Esophagus (tissue), 2 donors: ENCODE measurements around the gene CCNDBP1. TPM values are rescaled to one million over a fixed set of nuclear protein-coding genes. Genes with fewer than 3 reads are reported as not detected.
"Not testable (repeated sequence)": the region's sequence is repeated elsewhere in the genome, so short reads cannot be mapped to it uniquely, and the experiment has no call there.

Experiments
- H3K27ac ChIP-seq, 2 donors: one replicate each; pipeline ENCODE4 v1.5.1; 2013; ENCODE audit warnings: low read depth in 2 of 2, mild to moderate bottlenecking in 2 of 2, inconsistent platforms in 1 of 2, low read length in 1 of 2, moderate library complexity in 1 of 2
- H3K27me3 ChIP-seq, 2 donors: one replicate each; pipeline ENCODE4 v1.6.1; 2013; ENCODE audit warnings: low read length in 2 of 2, control low read depth in 1 of 2, mild to moderate bottlenecking in 1 of 2; ENCODE audit not compliant: insufficient read depth in 2 of 2, control insufficient read depth in 1 of 2
- H3K36me3 ChIP-seq, 2 donors: one replicate each; pipeline ENCODE4 v1.6.1; 2013; ENCODE audit warnings: low read length in 1 of 2; ENCODE audit not compliant: control insufficient read depth in 2 of 2, insufficient read depth in 2 of 2
- H3K4me1 ChIP-seq, 2 donors: one replicate each; pipeline ENCODE4 v1.6.1; 2013; ENCODE audit warnings: low read length in 1 of 2; ENCODE audit not compliant: control insufficient read depth in 2 of 2, insufficient read depth in 2 of 2
- H3K4me3 ChIP-seq, 2 donors: one replicate each; pipeline ENCODE4 v1.5.1; 2013; ENCODE audit warnings: low read length in 2 of 2, mild to moderate bottlenecking in 2 of 2, low read depth in 1 of 2, moderate library complexity in 1 of 2
- H3K9me3 ChIP-seq, 2 donors: one replicate each; pipeline ENCODE4 v1.6.1; 2013; ENCODE audit warnings: mild to moderate bottlenecking in 2 of 2, low read depth in 1 of 2, low read length in 1 of 2, moderate library complexity in 1 of 2; ENCODE audit not compliant: control insufficient read depth in 2 of 2, insufficient read depth in 1 of 2
- WGBS, 2 donors: extraction: QIAGEN DNeasy Blood & Tissue Kit; methylation state at CpG; one replicate each; pipeline ENCODE4 v1.1.7; 2013; 5-methylcytosine and 5-hydroxymethylcytosine counted together
- polyA plus RNA-seq, 2 donors: library from polyadenylated mRNA; stranded (reverse); fragments of 200-250 nt; gene quantifications; one replicate each; pipeline ENCODE4 v1.2.3, GENCODE V29; 2013
- donor health status: healthy with polysubstance abuse.
- donor health status: Bipolar disorder and iron deficiency.

Gene CCNDBP1
- polyA plus RNA-seq, 2 donors: 48.0 to 57.4 TPM

GRCh38 chr15:43168192-43169107, 16.8 kb upstream of the CCNDBP1 start:
- H3K27ac ChIP-seq: peak overlapping the region; percentile 9 to 41
- H3K27me3 ChIP-seq: no peaks in the 10 kb centered on the region
- H3K4me3 ChIP-seq: no peak overlapping the region
- WGBS, 2 donors: 38 to 71% methylated on average over 2 of the region's 2 CpGs
- H3K4me1 ChIP-seq: peaks cover 0 to 9% of the 10 kb centered on the region in 2 donors
- no peaks in the 10 kb centered on the region for H3K9me3 ChIP-seq
- H3K36me3 ChIP-seq: peaks cover 4 to 7% of the 10 kb centered on the region in 2 donors

DNA sequence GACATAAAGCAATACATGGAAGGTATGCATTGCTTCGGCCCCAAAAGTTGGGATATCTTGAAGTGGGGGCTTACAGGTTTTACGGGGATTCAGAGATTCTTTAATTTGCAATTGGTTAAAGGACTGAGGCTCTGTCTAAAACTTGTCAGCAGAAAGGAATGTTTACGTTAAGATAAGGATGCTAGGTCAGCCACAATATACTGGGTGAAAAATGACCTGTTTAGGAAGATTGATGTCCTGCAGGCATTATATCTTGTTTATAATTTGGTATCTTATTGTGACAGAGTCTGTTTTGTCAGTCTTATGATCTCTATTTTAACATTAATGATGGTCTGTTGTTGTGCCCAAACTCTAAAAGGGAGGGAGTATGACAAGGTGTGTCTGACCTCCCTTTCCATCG, 15.3 kb upstream of the CCNDBP1 start:
- no peak overlapping the region for H3K27ac ChIP-seq
- WGBS, 2 donors: 90 to 91% methylated on average over 4 of the region's 4 CpGs
- H3K4me1 ChIP-seq: peaks cover 0 to 9% of the 10 kb centered on the region in 2 donors

GRCh38 chr15:43175656-43176309, 9.4 kb upstream of the CCNDBP1 start:
- not testable (repeated sequence) for H3K27me3 ChIP-seq, H3K4me1 ChIP-seq, H3K27ac ChIP-seq, H3K9me3 ChIP-seq, H3K36me3 ChIP-seq, H3K4me3 ChIP-seq
- 95 to 99% methylated on average over 23 to 24 of the region's 25 CpGs for WGBS, 2 donors

More for the DNA sequence above, 15.3 kb upstream of the CCNDBP1 start:
- H3K36me3 ChIP-seq: peaks cover 4 to 7% of the 10 kb centered on the region in 2 donors
- no peaks in the 10 kb centered on the region for H3K9me3 ChIP-seq
- no peak overlapping the region for H3K4me3 ChIP-seq
- H3K27me3 ChIP-seq: no peaks in the 10 kb centered on the region

- not testable (repeated sequence) for H3K36me3 ChIP-seq, H3K27ac ChIP-seq, H3K4me1 ChIP-seq, H3K4me3 ChIP-seq, H3K27me3 ChIP-seq, H3K9me3 ChIP-seq
- 98% methylated on average over 2 of the region's 2 CpGs for WGBS, 2 donors
Observed at GRCh38 chr15:43177147-43177546, 8.1 kb upstream of the CCNDBP1 start.

DNA sequence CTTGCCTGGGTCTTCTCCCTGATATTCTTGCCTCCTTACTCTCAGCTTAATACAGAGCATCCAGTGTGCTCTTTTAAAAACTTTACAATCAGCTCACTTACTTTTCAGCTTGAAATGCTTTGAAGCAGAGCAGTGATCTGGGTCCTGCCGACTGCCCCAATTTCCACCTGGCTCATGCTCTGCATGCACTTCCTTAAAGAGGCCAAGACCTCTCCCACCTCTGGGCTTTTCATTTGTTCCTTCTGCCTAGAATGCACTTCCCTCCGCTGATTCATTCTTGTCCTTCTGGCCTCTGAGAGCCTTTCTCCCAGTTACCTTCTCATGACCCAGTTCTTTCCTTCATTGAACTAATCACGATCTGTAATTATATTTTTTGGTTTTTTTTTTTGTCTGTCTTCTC, 1.9 kb upstream of the CCNDBP1 start:
- Histone ChIP-seq H3K9me3 (no peaks in the 10 kb centered on the region), H3K36me3 (no peaks in the 10 kb centered on the region), H3K4me1 (no peaks in the 10 kb centered on the region), H3K27me3 (no peaks in the 10 kb centered on the region), H3K27ac (peak overlapping the region; percentile 51 to 55), H3K4me3 (no peak overlapping the region)
- WGBS, 2 donors: 67 to 71% methylated on average over 3 of the region's 3 CpGs

DNA sequence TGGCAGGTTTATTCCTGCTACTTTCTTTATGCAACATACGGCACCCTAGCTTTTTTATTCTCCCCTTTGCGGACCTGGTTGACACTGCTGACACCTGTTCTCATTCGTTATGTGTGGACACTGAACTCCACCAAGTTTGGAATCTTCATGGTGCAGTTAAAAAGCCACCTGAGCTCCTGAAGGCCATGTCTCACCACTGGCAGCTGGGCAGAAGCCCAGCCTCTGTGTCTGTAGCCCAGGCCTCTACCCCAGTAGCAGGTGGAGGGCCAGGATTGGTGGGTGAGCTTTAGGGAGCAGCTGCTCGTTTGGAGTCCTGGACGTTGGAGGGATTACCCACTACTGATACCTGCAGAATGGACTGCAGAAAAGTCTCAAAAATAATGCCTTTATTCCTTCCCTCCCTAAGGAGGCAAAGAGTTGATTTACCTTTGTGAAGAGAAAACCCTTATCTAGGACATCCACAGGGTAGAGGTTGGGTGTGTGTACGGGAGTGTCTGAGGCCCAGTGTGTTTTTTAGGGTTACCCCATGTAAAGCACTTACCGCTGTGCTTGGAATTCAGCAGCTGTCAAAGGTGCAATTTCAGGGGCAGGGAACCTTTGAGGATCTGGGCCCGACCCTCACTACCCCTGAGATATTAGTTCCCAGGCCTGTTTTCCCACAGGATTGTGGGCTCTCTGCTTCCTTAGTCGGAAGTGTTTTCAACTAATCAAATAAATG, 637 bp upstream of the CCNDBP1 start:
- 66 to 69% methylated on average over 9 of the region's 9 CpGs for WGBS, 2 donors
- H3K9me3 ChIP-seq: no peaks in the 10 kb centered on the region
- peak overlapping the region in 1 of 2 donors; percentile 86 for H3K4me3 ChIP-seq
- H3K27ac ChIP-seq: peak overlapping the region; percentile 96
- no peaks in the 10 kb centered on the region for H3K27me3 ChIP-seq
- no peaks in the 10 kb centered on the region for H3K36me3 ChIP-seq
- H3K4me1 ChIP-seq: no peaks in the 10 kb centered on the region

DNA sequence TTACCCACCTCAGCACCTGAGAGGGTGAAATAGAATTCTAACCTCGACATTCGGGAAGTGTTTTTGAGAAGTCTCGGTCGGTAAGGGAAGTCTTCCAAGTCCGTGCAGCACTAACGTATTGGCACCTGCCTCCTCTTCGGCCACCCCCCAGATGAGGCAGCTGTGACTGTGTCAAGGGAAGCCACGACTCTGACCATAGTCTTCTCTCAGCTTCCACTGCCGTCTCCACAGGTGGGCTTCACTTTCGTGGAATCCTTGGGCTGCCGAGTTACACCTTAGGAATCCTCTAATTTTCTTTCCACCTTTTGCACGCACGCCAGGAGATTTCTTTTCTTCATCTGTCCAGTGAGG, 775 bp downstream of the CCNDBP1 start:
- Histone ChIP-seq H3K9me3 (no peaks in the 10 kb centered on the region), H3K27me3 (no peaks in the 10 kb centered on the region), H3K27ac (peak overlapping the region; percentile 96), H3K4me3 (peak overlapping the region; percentile 81 to 86), H3K4me1 (no peaks in the 10 kb centered on the region), H3K36me3 (peaks cover 3 to 7% of the 10 kb centered on the region in 2 donors)
- WGBS, 2 donors: 1 to 2% methylated on average over 13 of the region's 13 CpGs

DNA sequence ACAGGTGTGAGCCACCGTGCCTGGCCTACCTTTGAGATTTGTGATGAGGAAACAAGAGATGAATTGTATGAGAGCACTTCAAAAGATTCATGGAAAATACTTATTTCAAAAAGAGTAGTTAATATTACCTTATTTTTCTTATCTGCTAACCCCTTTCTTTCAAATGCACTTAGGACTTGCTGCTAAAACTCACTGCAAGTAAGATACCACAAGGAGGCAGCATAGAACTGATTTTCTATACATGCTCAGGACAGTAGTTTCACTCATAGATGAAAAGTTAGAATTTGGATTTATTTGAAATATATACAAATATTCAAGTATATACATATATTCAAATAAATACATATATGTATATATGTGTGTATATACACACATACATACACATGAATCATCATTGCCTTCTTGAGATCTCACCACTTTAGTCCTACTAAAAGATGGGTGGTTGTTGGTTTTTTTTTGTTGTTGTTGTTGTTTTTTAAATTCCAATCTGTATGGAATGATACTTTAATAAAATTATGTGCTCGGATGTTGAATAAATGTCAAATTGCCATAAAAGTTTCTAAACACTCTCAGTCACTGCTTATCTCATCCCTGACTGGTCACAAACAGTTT, 2.4 kb downstream of the CCNDBP1 start:
- no peak overlapping the region for H3K4me3 ChIP-seq
- peaks cover 9% of the 10 kb centered on the region in 2 donors for H3K36me3 ChIP-seq
- no peaks in the 10 kb centered on the region for H3K4me1 ChIP-seq
- WGBS, 2 donors: 66 to 72% methylated on average over 2 of the region's 2 CpGs
- no peaks in the 10 kb centered on the region for H3K9me3 ChIP-seq
- H3K27me3 ChIP-seq: no peaks in the 10 kb centered on the region
- H3K27ac ChIP-seq: no peak overlapping the region

DNA sequence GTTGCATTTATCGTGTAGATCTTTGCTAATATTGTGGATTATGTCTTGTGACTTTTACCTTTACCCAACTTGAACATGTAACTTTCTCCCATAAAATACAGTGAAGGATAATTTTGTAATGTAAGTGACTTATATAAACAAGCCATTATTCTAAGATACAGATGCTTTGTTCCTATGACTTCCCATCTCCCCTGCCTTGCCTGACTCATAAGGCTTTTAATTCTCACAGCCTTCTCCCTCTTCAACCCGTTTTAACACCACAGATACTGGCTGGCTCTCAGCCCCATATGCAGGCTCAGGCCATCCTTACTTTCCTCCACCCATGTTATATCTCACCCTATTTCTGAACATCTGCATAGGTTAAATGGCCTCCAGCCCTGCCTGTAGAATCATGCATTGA, 4.1 kb downstream of the CCNDBP1 start:
- Histone ChIP-seq H3K27ac (no peak overlapping the region), H3K9me3 (no peaks in the 10 kb centered on the region), H3K4me3 (no peak overlapping the region), H3K4me1 (no peaks in the 10 kb centered on the region), H3K36me3 (peaks cover 9 to 12% of the 10 kb centered on the region in 2 donors), H3K27me3 (no peaks in the 10 kb centered on the region)
- 67 to 72% methylated on average over 2 of the region's 2 CpGs for WGBS, 2 donors
